ENCODE data around the gene ZNF217.

DNA sequence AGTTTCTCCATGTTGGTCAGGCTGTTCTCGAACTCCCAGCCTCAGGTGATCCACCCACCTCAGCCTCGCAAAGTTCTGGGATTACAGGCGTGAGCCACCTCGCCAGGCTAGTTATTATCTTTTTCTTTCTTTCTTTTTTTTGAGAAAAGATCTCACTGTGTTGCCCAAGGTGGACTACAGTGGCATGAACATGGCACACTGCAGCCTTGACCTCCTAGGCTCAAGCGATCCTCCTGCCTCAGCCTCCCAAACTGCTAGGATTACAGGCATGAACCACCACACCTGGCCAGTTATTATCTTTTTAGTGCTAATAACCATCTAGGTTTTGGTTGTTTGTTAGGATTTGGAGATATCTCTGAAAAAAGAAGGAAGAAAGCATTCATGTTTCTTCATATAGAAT, 35.8 kb upstream of the ZNF217 start:
- TF ChIP-seq, protein P1, sequence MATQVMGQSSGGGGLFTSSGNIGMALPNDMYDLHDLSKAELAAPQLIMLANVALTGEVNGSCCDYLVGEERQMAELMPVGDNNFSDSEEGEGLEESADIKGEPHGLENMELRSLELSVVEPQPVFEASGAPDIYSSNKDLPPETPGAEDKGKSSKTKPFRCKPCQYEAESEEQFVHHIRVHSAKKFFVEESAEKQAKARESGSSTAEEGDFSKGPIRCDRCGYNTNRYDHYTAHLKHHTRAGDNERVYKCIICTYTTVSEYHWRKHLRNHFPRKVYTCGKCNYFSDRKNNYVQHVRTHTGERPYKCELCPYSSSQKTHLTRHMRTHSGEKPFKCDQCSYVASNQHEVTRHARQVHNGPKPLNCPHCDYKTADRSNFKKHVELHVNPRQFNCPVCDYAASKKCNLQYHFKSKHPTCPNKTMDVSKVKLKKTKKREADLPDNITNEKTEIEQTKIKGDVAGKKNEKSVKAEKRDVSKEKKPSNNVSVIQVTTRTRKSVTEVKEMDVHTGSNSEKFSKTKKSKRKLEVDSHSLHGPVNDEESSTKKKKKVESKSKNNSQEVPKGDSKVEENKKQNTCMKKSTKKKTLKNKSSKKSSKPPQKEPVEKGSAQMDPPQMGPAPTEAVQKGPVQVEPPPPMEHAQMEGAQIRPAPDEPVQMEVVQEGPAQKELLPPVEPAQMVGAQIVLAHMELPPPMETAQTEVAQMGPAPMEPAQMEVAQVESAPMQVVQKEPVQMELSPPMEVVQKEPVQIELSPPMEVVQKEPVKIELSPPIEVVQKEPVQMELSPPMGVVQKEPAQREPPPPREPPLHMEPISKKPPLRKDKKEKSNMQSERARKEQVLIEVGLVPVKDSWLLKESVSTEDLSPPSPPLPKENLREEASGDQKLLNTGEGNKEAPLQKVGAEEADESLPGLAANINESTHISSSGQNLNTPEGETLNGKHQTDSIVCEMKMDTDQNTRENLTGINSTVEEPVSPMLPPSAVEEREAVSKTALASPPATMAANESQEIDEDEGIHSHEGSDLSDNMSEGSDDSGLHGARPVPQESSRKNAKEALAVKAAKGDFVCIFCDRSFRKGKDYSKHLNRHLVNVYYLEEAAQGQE (IDR thresholded peaks at IDR 0.05; ENCODE audit: insufficient replicate concordance, low read depth) = no peak
- TF ChIP-seq, protein P2, sequence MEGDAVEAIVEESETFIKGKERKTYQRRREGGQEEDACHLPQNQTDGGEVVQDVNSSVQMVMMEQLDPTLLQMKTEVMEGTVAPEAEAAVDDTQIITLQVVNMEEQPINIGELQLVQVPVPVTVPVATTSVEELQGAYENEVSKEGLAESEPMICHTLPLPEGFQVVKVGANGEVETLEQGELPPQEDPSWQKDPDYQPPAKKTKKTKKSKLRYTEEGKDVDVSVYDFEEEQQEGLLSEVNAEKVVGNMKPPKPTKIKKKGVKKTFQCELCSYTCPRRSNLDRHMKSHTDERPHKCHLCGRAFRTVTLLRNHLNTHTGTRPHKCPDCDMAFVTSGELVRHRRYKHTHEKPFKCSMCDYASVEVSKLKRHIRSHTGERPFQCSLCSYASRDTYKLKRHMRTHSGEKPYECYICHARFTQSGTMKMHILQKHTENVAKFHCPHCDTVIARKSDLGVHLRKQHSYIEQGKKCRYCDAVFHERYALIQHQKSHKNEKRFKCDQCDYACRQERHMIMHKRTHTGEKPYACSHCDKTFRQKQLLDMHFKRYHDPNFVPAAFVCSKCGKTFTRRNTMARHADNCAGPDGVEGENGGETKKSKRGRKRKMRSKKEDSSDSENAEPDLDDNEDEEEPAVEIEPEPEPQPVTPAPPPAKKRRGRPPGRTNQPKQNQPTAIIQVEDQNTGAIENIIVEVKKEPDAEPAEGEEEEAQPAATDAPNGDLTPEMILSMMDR (IDR thresholded peaks at IDR 0.05; ENCODE audit: insufficient read depth, low read length) = no peak
- TF ChIP-seq POLR2AphosphoS5 (IDR thresholded peaks at IDR 0.05; ENCODE audit: low read depth) (no peak), GABPA (IDR thresholded peaks at IDR 0.05; ENCODE audit: low read depth) (no peak), SPI1 (IDR thresholded peaks at IDR 0.05; ENCODE audit: borderline replicate concordance, low read depth) (no peak)
